K562 (cell line): ENCODE results near the gene FRMD4A. TPM values are rescaled to one million over a fixed set of nuclear protein-coding genes. Genes with fewer than 3 reads are reported as not detected.
"Not testable (repeated sequence)": the region's sequence is repeated elsewhere in the genome, so short reads cannot be mapped to it uniquely, and the experiment has no call there.

Source experiments
- ATAC-seq: fragments of 200-7000 bp; cut with Tn5 transposase; 3 replicates; pipeline ENCODE4 v1.9.1; 2020; ENCODE audit warnings: moderate library complexity
- BruUV-seq: library from RNA; stranded (reverse); fragments of 400-500 nt; replicated peaks from 2 replicates; lab custom pipeline; 2021; lab: Mats Ljungman, UMichigan
- CTCF ChIA-PET: fragments of 300-600 bp; formaldehyde crosslinking; extraction: SDS; loops from one replicate; lab custom pipeline; 2021; ENCODE audit warnings: low intra/inter-chr PET ratio; lab: Yijun Ruan, JAX
- POLR2A ChIA-PET: fragments of 300-600, 350-650 bp; sonication (Branson Sonifier 250); formaldehyde crosslinking; extraction: SDS; loops from one replicate; lab custom pipeline; 2021; ENCODE audit warnings: antibody characterized with exemption, inconsistent platforms; lab: Yijun Ruan, JAX
- DNase-seq, 4 experiments: peaks; one replicate each; pipeline versions ENCODE4 v3.0.0 to v3.0.0-alpha.2; 2011 to 2018; ENCODE audit warnings: low spot score in 3 of 4, mixed read lengths in 3 of 4; ENCODE audit errors: extremely low read depth in 1 of 4
- FAIRE-seq: peaks from 2 replicates; lab custom pipeline; 2011; peaks lifted over from hg19 to GRCh38; lab: Jason Lieb, UNC
- H2AFZ ChIP-seq: 2 replicates; pipeline ENCODE4 v1.6.0; 2011; ENCODE audit warnings: low read depth, low read length, control low read depth, inconsistent platforms
- H3K27ac ChIP-seq: fragments of 200-600 bp; 3 replicates; pipeline ENCODE4 v1.8.0; 2011; ENCODE audit warnings: low read depth, mild to moderate bottlenecking, control low read depth, inconsistent platforms, low read length, moderate library complexity, mixed read lengths; ENCODE audit errors: extremely low read depth
- H3K27me3 ChIP-seq, 2 experiments: fragments of 300-600 bp in 1 of 2; 2 replicates in 1 of 2; 3 replicates in 1 of 2; pipeline versions ENCODE4 v1.6.0 to v1.8.0; 2011; ENCODE audit warnings: inconsistent platforms in 2 of 2, low read length in 2 of 2, mild to moderate bottlenecking in 1 of 2, mixed read lengths in 1 of 2, moderate library complexity in 1 of 2; ENCODE audit not compliant: control insufficient read depth in 2 of 2, insufficient read depth in 2 of 2
- H3K36me3 ChIP-seq: fragments of 300-600 bp; 3 replicates; pipeline ENCODE4 v1.8.0; 2011; ENCODE audit warnings: mild to moderate bottlenecking, low read length, inconsistent platforms; ENCODE audit not compliant: control insufficient read depth, insufficient read depth
- H3K4me1 ChIP-seq, 2 experiments: fragments of 200-600 bp in 1 of 2; replicated peaks in 1 of 2; 2 replicates in 1 of 2; 3 replicates in 1 of 2; pipeline versions ENCODE4 v1.5.1 to v1.8.0; 2011; ENCODE audit warnings: inconsistent platforms in 2 of 2, low read length in 2 of 2, mild to moderate bottlenecking in 1 of 2, mixed read lengths in 1 of 2, moderate library complexity in 1 of 2; ENCODE audit not compliant: control insufficient read depth in 2 of 2, insufficient read depth in 2 of 2
- H3K4me2 ChIP-seq: 2 replicates; pipeline ENCODE4 v1.6.1; 2011; ENCODE audit warnings: low read length, control low read depth, inconsistent platforms, mixed read lengths; ENCODE audit not compliant: insufficient read depth
- H3K4me3 ChIP-seq: fragments of 200-600 bp; sonication (generic), shearing (Covaris generic); 2 replicates; pipeline ENCODE4 v1.5.1; 2016; ENCODE audit warnings: control low read depth, inconsistent platforms
- H3K79me2 ChIP-seq: fragments of 200-600 bp; 3 replicates; pipeline ENCODE4 v1.8.0; 2011; ENCODE audit warnings: low read length, inconsistent platforms; ENCODE audit not compliant: control insufficient read depth, insufficient read depth
- H3K9ac ChIP-seq, 2 experiments: 2 replicates each; pipeline versions ENCODE4 v1.6.0 to v1.6.1; 2011; ENCODE audit warnings: low read depth in 2 of 2, low read length in 2 of 2, control low read depth in 1 of 2, inconsistent platforms in 1 of 2, mild to moderate bottlenecking in 1 of 2, mixed read lengths in 1 of 2; ENCODE audit not compliant: insufficient read depth in 1 of 2
- H3K9me1 ChIP-seq: one replicate; pipeline ENCODE4 v1.6.0; 2011; ENCODE audit warnings: inconsistent platforms, mild to moderate bottlenecking, low read length, moderate library complexity; ENCODE audit not compliant: control insufficient read depth, insufficient read depth
- H3K9me3 ChIP-seq: replicated peaks from 2 replicates; pipeline ENCODE4 v1.5.1; 2011; ENCODE audit warnings: low read depth, low read length, inconsistent platforms; ENCODE audit not compliant: control insufficient read depth, insufficient read depth
- H4K20me1 ChIP-seq: replicated peaks from 2 replicates; pipeline ENCODE4 v1.6.1; 2011; ENCODE audit warnings: low read length, inconsistent platforms, mixed read lengths; ENCODE audit not compliant: control insufficient read depth, insufficient read depth
- ESRRB ChIP-seq: fragments of 250-450 bp; sonication (Bioruptor Pico); IDR thresholded peaks from 2 replicates; pipeline ENCODE4 v1.5.0; 2020; ENCODE audit warnings: mild to moderate bottlenecking, moderate library complexity, borderline replicate concordance
- RBBP5 ChIP-seq: fragments of 200-600 bp; sonication (generic); IDR thresholded peaks from 2 replicates; pipeline ENCODE4 v1.6.1; 2012; ENCODE audit warnings: borderline replicate concordance, mild to moderate bottlenecking, low read length, control low read depth, inconsistent platforms; ENCODE audit not compliant: insufficient read depth, poor library complexity, severe bottlenecking
- ZNF146 ChIP-seq: IDR thresholded peaks from one replicate; pipeline ENCODE4 v1.6.1; 2018; ENCODE audit warnings: missing compliant biosample characterization; ENCODE audit not compliant: unreplicated experiment
- WGBS: fragments of 100-300 bp; shearing (Covaris generic); methylation state at CpG from one replicate; pipeline ENCODE4 v1.1.6; 2016; ENCODE audit warnings: low coverage, mixed read lengths; ENCODE audit not compliant: insufficient coverage; ENCODE audit errors: missing lambda C conversion rate; 5-methylcytosine and 5-hydroxymethylcytosine counted together
- in situ Hi-C: fragments of 300-500 bp; cut with MboI; formaldehyde crosslinking; loops from 4 replicates; pipeline ENCODE4 v1.15.0; 2018; ENCODE audit warnings: inconsistent platforms, mixed read lengths
- intact Hi-C: fragments of 100-400 bp; cut with micrococcal nuclease; formaldehyde crosslinking; loops from 2 replicates; pipeline ENCODE4 v1.14.2; 2022
- polyA plus RNA-seq, 8 experiments: library from polyadenylated mRNA; depleted of rRNA in 4 of 8; stranded (reverse) in 5 of 8; unstranded in 3 of 8; fragments of >200 nt; fragmentation: Nextera tagmentation in 2 of 8; fragmentation: Illumina TruSeq in 1 of 8; extraction: Ambion mirVana in 2 of 8; extraction: Trizol in 1 of 8; gene quantifications; 2 replicates each; pipeline versions ENCODE4 v1.2.1 to v1.2.3, GENCODE V29; 2011 to 2014; ENCODE audit warnings: inconsistent platforms in 1 of 8, missing spikeins in 1 of 8
- total RNA-seq, 7 experiments: library from RNA; depleted of rRNA in 6 of 7; stranded (reverse); fragments of >200 nt in 6 of 7; fragmentation: Illumina TruSeq in 2 of 7; extraction: Trizol in 2 of 7; gene quantifications; 2 replicates each; pipeline versions ENCODE4 v1.2.1 to v1.2.3, GENCODE V29; 2011 to 2021; ENCODE audit warnings: low replicate concordance in 1 of 7

Gene FRMD4A
- total and polyA plus RNA-seq, 9 of the 15 experiments (the other 6 are each of a cell fraction or from before 2014, with no cell fraction given) = 0.80 to 5.2 (median 3.0) TPM

DNA sequence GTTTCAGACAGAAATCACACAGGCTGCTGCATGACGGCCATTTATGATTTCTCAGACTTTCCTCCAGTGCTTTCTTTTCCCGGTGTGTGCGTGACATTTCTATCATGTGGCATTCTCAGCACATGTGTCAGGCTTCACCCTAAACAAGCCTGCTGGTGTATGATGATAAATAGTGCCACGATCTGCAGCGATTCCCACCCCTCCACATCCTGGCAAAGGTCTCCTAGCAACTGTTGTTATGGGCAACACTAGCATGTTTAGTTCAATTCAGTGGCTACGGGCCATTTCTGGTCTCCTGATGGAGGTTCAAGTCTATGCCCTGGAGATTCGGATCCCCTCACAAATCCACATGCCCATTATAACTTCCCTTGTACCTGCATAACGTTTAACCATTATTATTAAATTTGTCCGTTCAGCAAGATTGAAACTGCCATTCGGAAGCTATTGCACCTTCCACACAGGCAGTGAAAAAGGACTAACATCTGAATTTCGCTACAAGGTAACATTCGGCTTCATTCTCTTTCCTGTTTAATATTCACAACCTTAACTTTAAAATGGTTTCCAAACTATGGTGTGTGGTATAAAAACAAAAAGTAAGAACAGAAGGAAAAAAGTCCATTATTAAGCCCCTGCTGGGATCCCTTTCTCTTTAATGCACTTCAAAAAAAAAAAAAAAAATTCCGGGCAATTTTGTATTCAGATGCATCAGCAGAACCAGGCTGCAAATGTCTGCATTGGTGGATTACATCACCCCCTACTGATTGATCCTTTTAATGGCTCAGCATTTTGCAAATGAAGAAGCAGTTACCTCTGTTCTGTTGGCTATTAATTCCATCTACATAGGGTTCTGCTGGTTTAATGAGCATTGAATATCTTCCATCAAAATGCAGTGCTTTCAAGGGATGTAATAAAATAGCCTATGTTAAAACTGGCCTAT, 90.2 kb downstream of the FRMD4A start (continued):
- TF ChIP-seq RBBP5 = no peak
- no peak for TF ChIP-seq ESRRB (CRISPR knock-in tag)

DNA sequence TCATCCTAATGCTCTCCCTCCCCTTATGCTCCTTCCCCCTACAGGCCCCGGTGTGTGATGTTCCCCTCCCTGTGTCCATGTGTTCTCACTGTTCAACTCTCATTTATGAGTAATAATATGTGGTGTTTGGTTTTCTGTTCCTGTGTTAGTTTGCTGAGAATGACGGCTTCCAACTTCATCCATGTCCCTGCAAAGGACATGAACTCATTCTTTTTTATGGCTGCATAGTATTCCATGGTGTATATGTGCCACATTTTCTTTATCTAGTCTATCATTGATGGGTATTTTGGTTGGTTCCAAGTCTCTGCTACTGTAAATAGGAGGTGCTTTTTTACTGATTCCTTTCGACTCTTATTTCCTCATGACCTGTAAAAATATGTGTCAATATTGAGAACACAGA, 92.1 kb downstream of the FRMD4A start:
- peak; percentile 26 for TF ChIP-seq ZNF146 (CRISPR knock-in tag)
- TF ChIP-seq, all 486 proteins: peak for 1; not testable (repeated sequence) for 485
- CTCF ChIA-PET, BruUV-seq: not testable (repeated sequence)

More for the DNA sequence above, 92.1 kb downstream of the FRMD4A start:
- peaks cover 5 to 32% of the 10 kb centered on the region in 2 experiments; a peak in 4 of 5 replicates for H3K27me3 ChIP-seq
- WGBS = 0% methylated on average over 2 of the region's 3 CpGs
- DNase-seq, H3K27ac ChIP-seq, H2AFZ ChIP-seq, H3K4me3 ChIP-seq, ATAC-seq, intact Hi-C loops, H3K9me3 ChIP-seq, H4K20me1 ChIP-seq, H3K9ac ChIP-seq, H3K4me1 ChIP-seq, H3K79me2 ChIP-seq, FAIRE-seq, H3K4me2 ChIP-seq, POLR2A ChIA-PET, H3K9me1 ChIP-seq, H3K36me3 ChIP-seq, in situ Hi-C loops: not testable (repeated sequence)
